NT2/D1 (cell line): Measurements from ENCODE around the gene CAMTA2.

Experiments
- YY1 ChIP-seq: IDR thresholded peaks from 2 replicates; pipeline ENCODE4 v1.6.1; 2011; ENCODE audit not compliant: insufficient read length, insufficient read depth
- ZNF274 ChIP-seq: IDR thresholded peaks from 2 replicates; pipeline ENCODE4 v1.6.1; 2011; ENCODE audit warnings: mild to moderate bottlenecking, low read depth, low read length

GRCh38 chr17:4972322-4972721, 15.2 kb downstream of the CAMTA2 start:
- TF ChIP-seq YY1 = no peak
- no peak for TF ChIP-seq ZNF274
